DMS 273 (cell line): ENCODE results near the gene HNF4A.
A peak's percentile ranks its signal among the peaks of the same experiment; 100 is the strongest.
"Not testable (repeated sequence)": the region's sequence is repeated elsewhere in the genome, so short reads cannot be mapped to it uniquely, and the experiment has no call there.

ENCODE experiments used
- DNase-seq: peaks from one replicate; lab custom pipeline; 2025; ENCODE audit not compliant: unreplicated experiment; lab: John Stamatoyannopoulos, UW

HNF4A gene

GRCh38 chr20:44355498-44356352 lies at the start of gene HNF4A:
Gene HNF4A, plus strand, starts transcription at chr20:44355699. Its CDS starts 106 bp downstream, at chr20:44355805.
- DNase-seq, result no peak

GRCh38 chr20:44306927-44307326 lies 48.6 kb upstream of the HNF4A start:
- DNase-seq, result no peak

- DNase-seq, result peak; percentile 53
Measured at GRCh38 chr20:44309763-44310663, 45.5 kb upstream of the HNF4A start.

- peak; percentile 98 for DNase-seq
Measured at GRCh38 chr20:44310664-44311639, 44.5 kb upstream of the HNF4A start, which contains the start of gene FITM2. Gene FITM2, minus strand, starts transcription at chr20:44311202. Its CDS starts 54 bp downstream, at chr20:44311148.

- DNase-seq, result no peak
Measured at GRCh38 chr20:44314870-44315269, 40.6 kb upstream of the HNF4A start.

- no peak for DNase-seq
Measured at GRCh38 chr20:44319839-44320422, 35.6 kb upstream of the HNF4A start.

- peak; percentile 52 for DNase-seq
Measured at GRCh38 chr20:44324343-44324742, 31.2 kb upstream of the HNF4A start.

GRCh38 chr20:44326391-44327159 lies 28.9 kb upstream of the HNF4A start:
- DNase-seq, result peak; percentile 40

- not testable (repeated sequence) for DNase-seq
Measured at GRCh38 chr20:44327748-44328147, 27.8 kb upstream of the HNF4A start.

- DNase-seq, result no peak
Measured at GRCh38 chr20:44328428-44328827, 27.1 kb upstream of the HNF4A start.

- no peak for DNase-seq
Measured at GRCh38 chr20:44331201-44331600, 24.3 kb upstream of the HNF4A start.

- DNase-seq, result peak; percentile 79
Measured at GRCh38 chr20:44334306-44334705, 21.2 kb upstream of the HNF4A start.

- DNase-seq, result no peak
Measured at GRCh38 chr20:44334709-44335108, 20.8 kb upstream of the HNF4A start.

- DNase-seq, result no peak
Measured at GRCh38 chr20:44335675-44336074, 19.8 kb upstream of the HNF4A start.

GRCh38 chr20:44336086-44336485 lies 19.4 kb upstream of the HNF4A start:
- DNase-seq, result no peak

- DNase-seq, result no peak
Measured at GRCh38 chr20:44336725-44337380, 18.6 kb upstream of the HNF4A start, which contains the start of gene R3HDML. Gene R3HDML, plus strand, starts transcription at chr20:44337043. Its CDS starts 115 bp downstream, at chr20:44337158.

GRCh38 chr20:44342248-44342647 lies 13.3 kb upstream of the HNF4A start:
- DNase-seq, result no peak

- no peak for DNase-seq
Measured at GRCh38 chr20:44343162-44343675, 12.3 kb upstream of the HNF4A start.
